GM21825 (cell line): ENCODE measurements around the gene MX2.

Source experiments
- ATAC-seq: cut with Tn5 transposase; IDR thresholded peaks from one replicate; pipeline ENCODE4 v1.9.1; 2021; ENCODE audit warnings: mild to moderate bottlenecking, moderate library complexity; ENCODE audit not compliant: unreplicated experiment

The MX2 gene

GRCh38 chr21:41432562-41433460 lies 71.0 kb downstream of the MX2 start:
- no peak for ATAC-seq

- ATAC-seq, result no peak
Measured at GRCh38 chr21:41433566-41433965, 71.7 kb downstream of the MX2 start.

- ATAC-seq, result no peak
Measured at GRCh38 chr21:41435706-41436105, 73.9 kb downstream of the MX2 start.

- ATAC-seq, result no peak
Measured at GRCh38 chr21:41437729-41438128, 75.9 kb downstream of the MX2 start.

GRCh38 chr21:41438425-41439113 lies 76.7 kb downstream of the MX2 start:
- no peak for ATAC-seq

- ATAC-seq, result no peak
Measured at GRCh38 chr21:41439248-41439647, 77.4 kb downstream of the MX2 start.

GRCh38 chr21:41441546-41441945 lies 79.7 kb downstream of the MX2 start:
- ATAC-seq, result no peak

- ATAC-seq, result no peak
Measured at GRCh38 chr21:41442481-41443186, 80.8 kb downstream of the MX2 start.

GRCh38 chr21:41443562-41443961 lies 81.7 kb downstream of the MX2 start:
- ATAC-seq, result no peak

- ATAC-seq, result no peak
Measured at GRCh38 chr21:41444703-41445464, 83.1 kb downstream of the MX2 start.

- ATAC-seq, result no peak
Measured at GRCh38 chr21:41445465-41445862, 83.6 kb downstream of the MX2 start.

- ATAC-seq, result no peak
Measured at GRCh38 chr21:41446586-41446985, 84.8 kb downstream of the MX2 start.

GRCh38 chr21:41447356-41447755 lies 85.5 kb downstream of the MX2 start:
- no peak for ATAC-seq

GRCh38 chr21:41449613-41450012 lies 87.8 kb downstream of the MX2 start:
- ATAC-seq, result no peak

- no peak for ATAC-seq
Measured at GRCh38 chr21:41451753-41452676, 90.2 kb downstream of the MX2 start.

GRCh38 chr21:41453198-41453597 lies 91.4 kb downstream of the MX2 start:
- no peak for ATAC-seq

GRCh38 chr21:41453761-41454160 lies 91.9 kb downstream of the MX2 start:
- ATAC-seq, result no peak

- no peak for ATAC-seq
Measured at GRCh38 chr21:41458121-41458520, 96.3 kb downstream of the MX2 start.

- no peak for ATAC-seq
Measured at GRCh38 chr21:41458559-41458958, 96.7 kb downstream of the MX2 start.
